HG03558 (cell line): ENCODE results near the gene ALS2CL.

Experiments used
- ATAC-seq: cut with Tn5 transposase; IDR thresholded peaks from one replicate; pipeline ENCODE4 v1.9.1; 2021; ENCODE audit warnings: moderate number of reproducible peaks; ENCODE audit not compliant: unreplicated experiment; ENCODE audit errors: extremely low read depth

ALS2CL gene

DNA sequence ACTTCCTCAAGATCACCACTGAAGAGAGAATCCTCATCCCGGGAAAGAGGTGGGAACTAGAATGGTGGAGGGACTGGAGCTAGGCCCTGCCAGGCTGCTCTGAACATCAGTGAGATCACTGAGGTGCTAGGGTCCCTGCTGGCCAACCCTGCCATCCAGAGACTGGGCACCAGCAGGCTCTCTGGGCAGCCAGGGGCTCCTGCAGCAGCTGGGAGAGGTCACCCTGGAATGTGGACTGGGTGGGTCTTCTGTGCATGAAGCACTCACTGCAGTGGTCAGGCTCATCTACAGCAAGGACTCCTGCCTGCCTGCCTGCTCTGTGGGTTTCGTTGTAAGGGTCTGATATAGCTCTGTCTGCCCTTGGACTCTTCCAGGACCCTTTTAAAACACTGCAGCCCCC is 24.9 kb downstream of the ALS2CL start:
- no peak for ATAC-seq

DNA sequence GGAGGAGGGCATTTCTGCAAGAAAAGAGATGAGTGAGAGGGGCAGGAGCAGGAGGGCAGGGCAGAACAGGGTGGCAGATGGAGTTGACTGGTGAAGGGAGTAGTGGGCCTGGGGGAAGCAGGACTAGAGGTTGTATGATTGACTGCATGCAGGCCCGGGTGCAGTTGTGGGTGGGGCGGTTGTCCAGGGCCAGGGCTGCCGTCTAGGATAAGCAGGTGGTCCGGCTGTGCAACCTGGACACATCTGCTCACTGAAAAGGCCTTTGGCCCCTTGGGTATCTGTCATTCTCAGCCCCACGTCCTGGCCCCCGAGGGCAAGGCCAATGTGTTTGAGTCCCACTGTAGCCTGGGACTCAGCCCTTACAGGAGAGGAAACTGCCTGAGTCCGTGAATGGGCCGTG is 25.4 kb downstream of the ALS2CL start:
- no peak for ATAC-seq

GRCh38 chr3:46667657-46668056 is 25.8 kb downstream of the ALS2CL start:
- no peak for ATAC-seq

GRCh38 chr3:46667061-46667621 is 26.3 kb downstream of the ALS2CL start:
- ATAC-seq, result no peak

- ATAC-seq, result no peak
Observed at GRCh38 chr3:46666453-46666845, 27.0 kb downstream of the ALS2CL start.

- ATAC-seq, result no peak
Observed at GRCh38 chr3:46665763-46666452, 27.6 kb downstream of the ALS2CL start.

GRCh38 chr3:46664971-46665762 is 28.3 kb downstream of the ALS2CL start:
- ATAC-seq, result no peak

DNA sequence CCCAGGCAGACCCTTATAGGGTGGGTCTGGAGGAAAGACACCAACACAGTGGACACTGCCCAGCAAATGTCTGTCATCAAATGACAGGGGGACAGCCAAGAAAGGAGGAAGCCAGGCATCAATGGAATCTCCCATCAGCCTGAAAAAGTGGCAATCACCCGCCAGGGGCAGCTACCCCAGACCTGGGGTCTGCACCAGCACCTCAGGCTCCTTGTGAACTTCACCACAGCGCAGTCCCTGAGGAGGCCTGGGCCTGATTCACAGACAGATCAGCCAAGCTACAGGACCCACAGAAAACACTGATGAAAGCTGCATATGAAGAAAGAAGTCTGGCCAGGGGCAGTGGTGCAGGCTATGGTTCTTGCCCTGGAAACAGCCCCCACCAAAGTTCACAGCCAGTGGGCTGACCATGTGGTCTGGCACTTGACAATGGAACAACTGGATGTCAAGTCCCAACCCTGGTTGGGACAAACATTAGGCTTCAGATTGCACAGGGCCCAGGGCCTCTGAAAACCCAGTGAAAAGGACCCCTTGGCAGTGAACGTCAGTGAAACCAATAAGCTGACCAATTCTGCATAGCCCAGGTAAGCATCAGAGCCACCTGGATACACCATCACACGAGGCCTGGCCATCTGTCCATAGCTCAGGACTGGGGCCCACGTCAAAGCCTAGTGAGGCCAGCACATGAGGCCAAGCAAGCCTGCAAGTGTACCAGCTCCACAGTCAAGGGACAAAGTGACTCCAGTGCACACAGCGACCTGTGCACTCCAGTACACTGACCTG is 29.1 kb downstream of the ALS2CL start:
- ATAC-seq, result no peak

DNA sequence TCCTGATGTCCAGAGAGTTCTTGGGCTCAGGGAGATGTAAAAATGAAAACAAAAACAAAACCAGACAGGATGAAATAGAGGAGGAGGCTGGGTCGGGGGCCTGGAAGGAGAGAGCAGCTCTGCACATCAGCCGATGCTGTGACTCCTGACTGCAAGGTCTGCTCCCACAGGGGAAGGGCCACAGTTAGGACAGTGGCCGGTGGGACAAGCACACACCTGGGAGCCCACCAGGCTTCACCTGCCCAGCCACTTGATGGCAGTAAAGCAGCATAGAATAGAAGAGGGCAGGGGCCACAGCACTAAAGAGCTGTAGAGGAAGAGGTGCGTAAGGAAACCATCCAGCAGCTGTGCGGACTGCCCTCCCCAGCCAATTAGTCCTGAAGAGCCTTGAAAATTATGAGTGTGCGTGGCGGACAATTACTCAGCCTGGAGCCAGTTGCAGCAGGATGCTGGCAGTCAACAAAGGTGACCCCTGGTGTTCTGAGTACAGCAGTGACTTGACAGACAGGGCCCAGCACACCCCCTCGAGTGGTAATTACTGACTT is 29.8 kb downstream of the ALS2CL start:
- no peak for ATAC-seq

- ATAC-seq, result no peak
Observed at GRCh38 chr3:46662771-46663551, 30.5 kb downstream of the ALS2CL start.

GRCh38 chr3:46661776-46662766 is 31.4 kb downstream of the ALS2CL start:
- no peak for ATAC-seq

- no peak for ATAC-seq
Observed at GRCh38 chr3:46660543-46661523, 32.6 kb downstream of the ALS2CL start.

GRCh38 chr3:46660003-46660402 is 33.5 kb downstream of the ALS2CL start:
- no peak for ATAC-seq

DNA sequence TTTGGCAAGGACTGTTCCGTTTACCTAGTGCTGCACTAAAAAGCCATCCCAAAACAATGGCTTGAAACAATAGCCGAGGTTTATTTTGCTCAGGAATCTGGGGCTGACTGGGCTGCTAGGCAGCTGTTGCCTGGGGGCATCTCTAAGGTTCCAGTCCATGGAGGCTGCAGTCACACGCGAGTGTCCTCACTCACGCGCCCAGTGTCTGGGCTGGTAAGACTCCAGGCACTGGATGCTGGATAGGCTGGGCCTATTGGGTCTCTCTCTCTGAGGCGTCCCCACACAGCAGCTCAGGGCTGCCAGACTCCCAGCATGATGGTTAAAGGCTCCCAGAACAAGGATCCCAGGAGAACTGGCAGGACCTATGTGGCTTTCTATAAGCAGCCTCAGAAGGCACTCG is 34.2 kb downstream of the ALS2CL start:
- no peak for ATAC-seq

GRCh38 chr3:46656778-46657556 is 36.5 kb downstream of the ALS2CL start:
- no peak for ATAC-seq

- no peak for ATAC-seq
Observed at GRCh38 chr3:46655271-46655670, 38.2 kb downstream of the ALS2CL start.

GRCh38 chr3:46651084-46651483 is 42.4 kb downstream of the ALS2CL start:
- ATAC-seq, result no peak
